ENCODE measurements around the gene PM20D1.

The PM20D1 gene

GRCh38 chr1:205805082-205805711, 44.7 kb downstream of the PM20D1 start:
- Histone ChIP-seq H3K27me3 (peaks cover 40% of the 10 kb centered on the region), H3K27ac (no peak overlapping the region), H3K36me3 (no peaks in the 10 kb centered on the region), H3K4me1 (ENCODE audit: control insufficient read depth in 1 of 2, insufficient read depth in 1 of 2, low read depth in 1 of 2, low read length in 1 of 2) (no peaks in the 10 kb centered on the region), H3K4me3 (ENCODE audit: low read depth in 1 of 2, low read length in 1 of 2) (no peak overlapping the region), H3K9me3 (no peaks in the 10 kb centered on the region)
- TF ChIP-seq, protein P1, sequence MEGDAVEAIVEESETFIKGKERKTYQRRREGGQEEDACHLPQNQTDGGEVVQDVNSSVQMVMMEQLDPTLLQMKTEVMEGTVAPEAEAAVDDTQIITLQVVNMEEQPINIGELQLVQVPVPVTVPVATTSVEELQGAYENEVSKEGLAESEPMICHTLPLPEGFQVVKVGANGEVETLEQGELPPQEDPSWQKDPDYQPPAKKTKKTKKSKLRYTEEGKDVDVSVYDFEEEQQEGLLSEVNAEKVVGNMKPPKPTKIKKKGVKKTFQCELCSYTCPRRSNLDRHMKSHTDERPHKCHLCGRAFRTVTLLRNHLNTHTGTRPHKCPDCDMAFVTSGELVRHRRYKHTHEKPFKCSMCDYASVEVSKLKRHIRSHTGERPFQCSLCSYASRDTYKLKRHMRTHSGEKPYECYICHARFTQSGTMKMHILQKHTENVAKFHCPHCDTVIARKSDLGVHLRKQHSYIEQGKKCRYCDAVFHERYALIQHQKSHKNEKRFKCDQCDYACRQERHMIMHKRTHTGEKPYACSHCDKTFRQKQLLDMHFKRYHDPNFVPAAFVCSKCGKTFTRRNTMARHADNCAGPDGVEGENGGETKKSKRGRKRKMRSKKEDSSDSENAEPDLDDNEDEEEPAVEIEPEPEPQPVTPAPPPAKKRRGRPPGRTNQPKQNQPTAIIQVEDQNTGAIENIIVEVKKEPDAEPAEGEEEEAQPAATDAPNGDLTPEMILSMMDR (IDR thresholded peaks at IDR 0.05), result no peak

DNA sequence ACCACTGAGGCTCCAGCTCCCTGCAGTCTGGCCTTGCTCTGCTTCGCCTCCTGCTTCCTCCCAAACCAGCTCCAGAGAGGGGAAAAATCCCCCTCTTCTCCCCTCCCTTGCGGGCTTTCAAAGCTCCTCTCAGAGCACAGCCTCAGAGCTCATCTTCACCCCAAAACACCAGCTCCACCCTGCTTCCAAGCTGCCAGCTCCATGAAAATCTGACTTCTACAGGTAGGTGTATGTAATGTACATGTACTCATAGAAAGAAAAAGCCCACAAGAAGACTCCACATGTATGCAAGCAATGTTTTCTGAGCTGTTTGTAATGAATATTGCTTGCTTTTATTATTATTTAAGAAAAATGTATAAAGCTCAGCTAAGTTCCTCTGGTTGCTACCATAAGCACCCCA, 45.3 kb downstream of the PM20D1 start:
- Histone ChIP-seq H3K9me3 (no peaks in the 10 kb centered on the region), H3K4me1 (ENCODE audit: control insufficient read depth in 1 of 2, insufficient read depth in 1 of 2, low read depth in 1 of 2, low read length in 1 of 2) (no peaks in the 10 kb centered on the region), H3K27ac (no peak overlapping the region), H3K36me3 (no peaks in the 10 kb centered on the region), H3K27me3 (peaks cover 34% of the 10 kb centered on the region), H3K4me3 (ENCODE audit: low read depth in 1 of 2, low read length in 1 of 2) (no peak overlapping the region)
- TF ChIP-seq, protein P1 (IDR thresholded peaks at IDR 0.05), result no peak

DNA sequence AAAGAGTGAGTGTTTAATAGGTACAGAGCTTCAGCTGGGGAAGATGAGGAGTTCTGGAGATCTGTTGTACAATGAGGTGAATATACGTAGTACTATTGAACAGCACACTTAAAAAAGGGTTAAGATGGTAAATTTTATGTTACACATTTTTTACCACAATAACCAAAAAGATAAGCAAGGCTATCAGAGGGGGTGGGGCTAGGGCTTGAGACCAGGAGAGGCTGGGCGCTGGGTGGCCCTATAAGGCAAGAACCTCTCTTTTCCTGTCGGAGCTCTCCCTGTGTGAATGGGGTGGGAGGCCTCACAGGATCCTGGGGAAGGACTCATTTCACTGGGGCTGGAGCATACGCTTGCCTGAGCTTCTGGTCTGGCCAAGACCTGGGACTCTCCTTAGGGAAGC, 45.9 kb downstream of the PM20D1 start:
- no peak overlapping the region for H3K27ac ChIP-seq
- H3K4me1 ChIP-seq (ENCODE audit: control insufficient read depth in 1 of 2, insufficient read depth in 1 of 2, low read depth in 1 of 2, low read length in 1 of 2), result no peaks in the 10 kb centered on the region
- TF ChIP-seq, protein P1 (IDR thresholded peaks at IDR 0.05), result no peak
- H3K4me3 ChIP-seq (ENCODE audit: low read depth in 1 of 2, low read length in 1 of 2), result no peak overlapping the region
- H3K36me3 ChIP-seq, result no peaks in the 10 kb centered on the region
- H3K9me3 ChIP-seq, result no peaks in the 10 kb centered on the region
- peaks cover 33% of the 10 kb centered on the region for H3K27me3 ChIP-seq

GRCh38 chr1:205802060-205802459, 47.9 kb downstream of the PM20D1 start:
- Histone ChIP-seq H3K27me3 (peaks cover 50% of the 10 kb centered on the region), H3K36me3 (no peaks in the 10 kb centered on the region), H3K4me1 (ENCODE audit: control insufficient read depth in 1 of 2, insufficient read depth in 1 of 2, low read depth in 1 of 2, low read length in 1 of 2) (no peaks in the 10 kb centered on the region), H3K27ac (no peak overlapping the region), H3K9me3 (no peaks in the 10 kb centered on the region), H3K4me3 (ENCODE audit: low read depth in 1 of 2, low read length in 1 of 2) (no peak overlapping the region)
- TF ChIP-seq, protein P1 (IDR thresholded peaks at IDR 0.05), result no peak

DNA sequence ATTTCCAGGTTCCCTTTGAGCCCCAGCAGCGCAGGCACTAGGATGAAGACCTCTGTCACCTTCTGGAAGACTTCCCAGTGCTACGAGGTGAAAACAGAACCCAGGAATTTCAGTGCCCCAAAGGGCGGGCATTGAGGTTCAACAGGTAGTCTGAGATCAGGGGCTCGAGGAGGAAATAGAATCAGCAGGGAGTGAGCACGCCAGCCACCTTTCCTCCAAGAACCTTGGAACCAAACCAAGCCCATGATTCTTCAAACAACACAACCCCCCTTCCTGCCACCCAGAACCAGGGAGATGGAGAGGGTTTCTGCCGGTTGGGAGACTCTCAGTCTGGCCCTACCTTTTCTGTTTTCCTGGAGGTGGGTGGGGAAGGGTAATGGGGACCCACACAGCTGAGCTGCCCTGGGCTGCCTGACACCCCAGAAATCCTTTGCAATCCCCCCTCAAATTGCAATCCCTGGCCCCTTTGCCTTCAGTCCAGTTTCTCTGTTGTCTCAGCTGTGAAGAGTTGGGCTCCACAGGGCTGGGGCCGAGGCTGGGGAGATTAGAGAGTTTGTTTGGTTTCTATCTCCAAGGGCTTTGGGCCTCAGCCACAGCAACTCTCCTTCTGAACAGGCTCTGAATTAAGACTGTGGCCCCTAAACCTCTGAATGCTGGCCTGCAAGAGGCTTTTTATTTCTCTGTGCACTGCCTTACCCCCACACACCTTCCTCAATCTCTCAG, 48.8 kb downstream of the PM20D1 start:
- H3K36me3 ChIP-seq, result no peaks in the 10 kb centered on the region
- H3K4me1 ChIP-seq (ENCODE audit: control insufficient read depth in 1 of 2, insufficient read depth in 1 of 2, low read depth in 1 of 2, low read length in 1 of 2), result no peaks in the 10 kb centered on the region
- peaks cover 58% of the 10 kb centered on the region for H3K27me3 ChIP-seq
- no peak overlapping the region for H3K27ac ChIP-seq
- no peaks in the 10 kb centered on the region for H3K9me3 ChIP-seq
- no peak overlapping the region for H3K4me3 ChIP-seq (ENCODE audit: low read depth in 1 of 2, low read length in 1 of 2)
- TF ChIP-seq, protein P1 (IDR thresholded peaks at IDR 0.05), result no peak
